ENCODE data around the gene ARHGAP6.

DNA sequence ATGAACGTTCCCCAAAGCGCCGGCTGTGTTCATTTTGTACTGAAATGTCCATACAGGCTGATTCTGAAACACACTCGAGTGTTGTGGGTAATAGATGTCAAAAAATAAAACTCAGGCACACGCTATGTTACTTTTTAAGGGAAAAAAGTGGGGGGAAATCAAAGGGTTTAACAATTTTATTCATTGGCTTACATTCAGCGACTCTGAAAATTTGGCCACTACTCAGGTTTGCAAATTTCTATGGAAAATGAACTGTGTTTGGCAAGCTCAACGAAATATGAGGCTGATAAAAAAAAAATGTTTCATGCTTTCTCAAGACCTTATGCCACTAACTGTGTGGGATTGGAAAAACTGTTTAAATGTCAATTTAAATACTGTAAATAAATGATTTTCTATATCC, 354.0 kb downstream of the ARHGAP6 start:
- no peak for TF ChIP-seq EZH2phosphoT487 (IDR thresholded peaks at IDR 0.05; ENCODE audit: insufficient read depth, low read depth)
- TF ChIP-seq EZH2 (IDR thresholded peaks at IDR 0.05; ENCODE audit: insufficient read depth, poor library complexity, severe bottlenecking), result no peak

All from GM23248 (cell line).